HUES6 (cell line): ENCODE data around the gene HOXB6.

Source experiments
- H3K27ac ChIP-seq: 2 replicates; pipeline ENCODE4 v1.7.0; 2013; ENCODE audit warnings: low read depth, mild to moderate bottlenecking, low read length, inconsistent platforms
- H3K27me3 ChIP-seq: 2 replicates; pipeline ENCODE4 v1.6.1; 2013; ENCODE audit warnings: low read length; ENCODE audit not compliant: control insufficient read depth, insufficient read depth
- H3K36me3 ChIP-seq: 2 replicates; pipeline ENCODE4 v1.6.1; 2013; ENCODE audit warnings: low read length; ENCODE audit not compliant: control insufficient read depth, insufficient read depth
- H3K4me1 ChIP-seq: 2 replicates; pipeline ENCODE4 v1.6.1; 2013; ENCODE audit warnings: low read length; ENCODE audit not compliant: control insufficient read depth, insufficient read depth
- H3K4me3 ChIP-seq: 2 replicates; pipeline ENCODE4 v1.5.1; 2013; ENCODE audit warnings: low read depth, low read length
- H3K9ac ChIP-seq: one replicate; pipeline ENCODE4 v1.6.1; 2013; ENCODE audit warnings: mild to moderate bottlenecking, low read length
- H3K9me3 ChIP-seq: 2 replicates; pipeline ENCODE4 v1.6.1; 2013; ENCODE audit warnings: low read depth, low read length; ENCODE audit not compliant: control insufficient read depth, insufficient read depth

Gene HOXB6

DNA sequence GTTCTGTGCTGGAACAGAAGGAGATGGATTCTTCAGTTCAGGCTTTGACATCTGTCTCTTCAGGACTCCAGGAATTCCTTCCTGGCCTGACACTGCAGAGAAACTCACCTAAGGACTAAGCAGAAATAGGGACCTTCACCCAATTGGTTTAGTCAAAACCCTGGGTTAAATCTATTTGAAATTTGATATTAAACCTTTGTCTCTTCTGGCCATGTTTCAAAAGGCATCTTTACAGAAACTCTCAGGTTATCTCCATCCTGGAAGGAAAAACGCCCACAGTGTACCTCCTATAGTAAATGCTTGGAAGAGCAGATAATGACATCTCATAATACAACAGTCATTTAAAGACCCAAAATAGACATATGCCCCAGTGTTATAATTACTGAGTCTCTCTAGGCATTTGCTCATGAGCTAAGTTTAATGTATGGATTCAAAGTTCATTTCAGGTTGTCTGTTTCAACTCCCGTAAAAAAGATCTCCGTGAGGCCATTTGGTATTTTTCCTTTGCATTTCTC, 21.0 kb downstream of the HOXB6 start:
- Histone ChIP-seq H3K36me3 (no peaks in the 10 kb centered on the region; the same call in 1 of the 2 replicates), H3K9ac (peak overlapping the region; percentile 80), H3K27ac (peak overlapping the region; percentile 6; the same call in 1 of the 2 replicates), H3K4me1 (peaks cover 17% of the 10 kb centered on the region), H3K4me3 (peak overlapping the region; percentile 44; the same call in 1 of the 2 replicates), H3K27me3 (peaks cover 100% of the 10 kb centered on the region), H3K9me3 (no peaks in the 10 kb centered on the region)

- peak overlapping the region; percentile 80 for H3K9ac ChIP-seq
- peaks cover 20% of the 10 kb centered on the region for H3K4me1 ChIP-seq
- no peaks in the 10 kb centered on the region for H3K9me3 ChIP-seq
- H3K4me3 ChIP-seq = peak overlapping the region; percentile 44; the same call in 1 of the 2 replicates
- no peaks in the 10 kb centered on the region; the same call in 1 of the 2 replicates for H3K36me3 ChIP-seq
- peaks cover 100% of the 10 kb centered on the region for H3K27me3 ChIP-seq
- H3K27ac ChIP-seq = no peak overlapping the region; the same call in 1 of the 2 replicates
Measured at GRCh38 chr17:48582750-48583069, 22.1 kb downstream of the HOXB6 start.

DNA sequence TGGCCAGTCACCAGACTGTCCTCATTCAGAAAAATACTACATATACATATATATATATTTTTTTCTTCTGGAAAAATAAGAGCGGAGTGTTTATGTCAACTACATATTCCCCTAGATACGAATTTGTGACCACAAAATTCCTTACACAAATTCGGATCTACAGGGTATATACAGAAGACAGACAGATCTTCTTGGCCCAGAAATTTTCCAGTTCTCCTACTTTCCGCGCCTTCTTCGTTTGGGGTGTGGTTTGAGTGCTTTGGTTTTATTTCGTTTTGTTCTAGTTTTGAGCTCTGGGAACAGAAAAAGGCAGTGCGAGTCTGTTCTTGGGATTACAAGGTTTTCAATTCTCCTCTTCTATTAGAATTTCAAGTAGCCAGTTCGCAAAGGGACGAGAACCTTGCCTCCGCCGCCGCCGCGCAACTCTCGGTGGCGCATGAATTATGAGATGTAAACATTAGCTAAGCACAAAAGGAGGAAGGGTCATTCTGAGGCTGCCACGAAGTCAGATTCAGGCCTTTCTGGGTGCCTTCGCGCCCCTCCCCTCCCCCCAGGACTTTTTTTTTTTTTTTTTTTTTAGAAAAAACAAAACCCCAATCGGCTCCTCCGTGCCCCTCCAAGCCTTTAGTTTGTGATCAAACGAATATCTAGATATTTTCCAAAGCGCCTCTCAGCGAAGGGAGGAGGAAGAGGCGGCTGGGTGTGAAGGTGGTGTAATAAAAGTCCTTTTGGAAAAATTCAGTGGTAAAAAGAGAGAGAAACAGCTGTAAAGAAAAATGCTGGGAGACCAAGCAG, 24.8 kb downstream of the HOXB6 start:
- Histone ChIP-seq H3K9ac (peak overlapping the region; percentile 91), H3K4me3 (peak overlapping the region; percentile 60; the same call in 1 of the 2 replicates), H3K4me1 (peaks cover 25% of the 10 kb centered on the region), H3K9me3 (no peaks in the 10 kb centered on the region), H3K27ac (no peak overlapping the region; the same call in 1 of the 2 replicates), H3K27me3 (peaks cover 100% of the 10 kb centered on the region), H3K36me3 (no peaks in the 10 kb centered on the region; the same call in 1 of the 2 replicates)

DNA sequence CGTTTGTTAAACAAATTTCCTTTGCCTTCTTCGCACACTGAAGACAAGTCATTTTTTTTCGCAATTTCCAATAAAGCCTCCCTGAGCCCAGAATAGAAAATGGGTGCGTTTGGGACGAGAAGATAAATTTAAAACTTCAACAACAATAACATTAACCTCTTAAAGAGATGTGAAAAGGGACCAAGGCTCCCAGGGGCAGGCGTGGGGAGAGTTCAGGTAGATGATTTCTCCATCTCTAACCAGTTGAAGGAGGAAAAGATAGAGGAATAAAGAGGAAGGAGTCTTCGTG, 25.4 kb downstream of the HOXB6 start:
- H3K36me3 ChIP-seq = no peaks in the 10 kb centered on the region; the same call in 1 of the 2 replicates
- peaks cover 26% of the 10 kb centered on the region; the same call in 1 of the 2 replicates for H3K4me1 ChIP-seq
- H3K27me3 ChIP-seq = peaks cover 100% of the 10 kb centered on the region
- H3K4me3 ChIP-seq = peak overlapping the region; percentile 60; the same call in 1 of the 2 replicates
- no peak overlapping the region for H3K27ac ChIP-seq
- peak overlapping the region; percentile 91 for H3K9ac ChIP-seq
- H3K9me3 ChIP-seq = no peaks in the 10 kb centered on the region

DNA sequence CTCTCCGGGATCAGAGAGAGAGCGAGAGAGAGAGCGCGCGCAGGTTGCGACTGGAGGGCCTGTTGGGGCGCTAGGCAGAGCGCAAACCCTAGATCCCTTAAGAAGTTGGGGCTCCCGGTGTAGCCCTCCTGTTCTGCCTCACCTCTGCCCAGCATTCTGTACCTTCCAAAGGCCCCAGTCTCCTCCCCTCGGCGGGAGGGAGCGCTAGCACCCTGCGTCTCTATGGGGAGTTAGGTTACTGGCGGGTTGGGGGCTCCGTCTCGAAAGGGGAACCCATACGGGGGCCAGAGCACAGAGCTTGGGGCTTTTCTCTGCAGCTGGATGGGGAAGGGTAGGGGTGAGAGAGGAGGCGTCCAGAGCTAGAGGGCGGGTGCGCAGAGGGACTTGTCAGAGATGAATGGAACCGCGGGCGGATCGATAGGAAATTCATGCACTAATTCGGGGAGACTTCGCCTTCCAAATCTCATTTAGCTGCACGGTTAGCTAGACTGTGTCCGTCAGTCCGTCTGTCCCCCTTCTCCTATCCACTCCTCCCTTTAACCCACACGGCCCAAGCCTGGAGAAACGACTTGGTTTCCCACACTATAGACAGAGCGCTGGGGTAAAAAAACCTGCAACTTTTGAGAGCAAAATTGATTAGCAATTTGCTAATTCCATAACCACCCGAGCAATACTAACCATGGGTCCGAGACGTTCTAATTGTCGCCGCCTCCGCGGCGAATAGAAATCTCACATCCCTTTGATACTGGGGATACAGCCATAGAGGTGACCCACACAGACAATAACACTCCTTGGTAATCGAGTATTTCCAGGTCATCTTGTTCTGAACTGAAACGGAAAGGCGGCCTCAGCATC, 25.9 kb downstream of the HOXB6 start:
- Histone ChIP-seq H3K4me1 (peaks cover 32% of the 10 kb centered on the region; the same call in 1 of the 2 replicates), H3K9ac (peak overlapping the region; percentile 91), H3K27ac (no peak overlapping the region; the same call in 1 of the 2 replicates), H3K9me3 (no peaks in the 10 kb centered on the region), H3K4me3 (peak overlapping the region; percentile 60), H3K36me3 (no peaks in the 10 kb centered on the region; the same call in 1 of the 2 replicates), H3K27me3 (peaks cover 100% of the 10 kb centered on the region)

DNA sequence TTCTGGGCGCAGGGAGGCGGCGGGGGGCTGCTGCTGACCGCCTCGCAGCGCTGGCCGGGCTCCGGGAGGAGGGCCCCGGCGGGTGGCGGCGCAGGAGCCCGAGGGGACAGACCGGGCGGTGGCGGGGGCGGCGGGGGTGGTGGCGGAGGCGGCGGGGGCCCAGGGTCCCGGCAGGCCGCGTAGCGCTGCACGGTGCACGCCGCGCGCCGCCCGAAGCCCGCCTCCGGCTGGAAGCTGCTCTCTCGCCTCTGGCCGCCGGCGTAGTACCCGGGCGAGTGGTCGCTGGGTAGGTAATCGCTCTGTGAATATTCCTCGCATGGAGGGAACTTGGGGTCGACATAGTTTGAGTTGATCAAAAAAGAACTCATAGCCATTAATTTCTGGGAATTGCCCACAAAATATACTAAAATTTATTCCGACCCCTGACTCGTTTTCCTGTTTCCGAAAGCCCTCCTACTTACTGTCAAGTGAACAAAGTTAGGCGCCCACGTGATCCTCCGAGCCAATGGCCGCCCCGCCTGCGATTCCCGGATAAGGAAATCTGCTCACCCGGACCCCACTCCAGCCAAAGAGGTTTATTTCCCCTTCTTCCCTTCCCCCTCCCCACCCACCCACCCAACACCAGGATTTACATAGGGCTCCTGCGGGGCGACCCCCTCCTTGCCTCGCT, 26.7 kb downstream of the HOXB6 start, which contains the start of gene HOXB4:
HOXB4 (minus strand) TSS at position 405 of the 670 bp plus-strand sequence; CDS start at position 374, 31 bp downstream.
- peaks cover 100% of the 10 kb centered on the region for H3K27me3 ChIP-seq
- H3K27ac ChIP-seq = no peak within 1 kb of the TSS; the same call in 1 of the 2 replicates
- H3K9me3 ChIP-seq = no peaks in the 10 kb centered on the region
- peaks cover 38% of the 10 kb centered on the region; the same call in 1 of the 2 replicates for H3K4me1 ChIP-seq
- no peaks in the 10 kb centered on the region for H3K36me3 ChIP-seq
- H3K9ac ChIP-seq = peak within 1 kb of the TSS; percentile 91
- H3K4me3 ChIP-seq = peak within 1 kb of the TSS; percentile 60

DNA sequence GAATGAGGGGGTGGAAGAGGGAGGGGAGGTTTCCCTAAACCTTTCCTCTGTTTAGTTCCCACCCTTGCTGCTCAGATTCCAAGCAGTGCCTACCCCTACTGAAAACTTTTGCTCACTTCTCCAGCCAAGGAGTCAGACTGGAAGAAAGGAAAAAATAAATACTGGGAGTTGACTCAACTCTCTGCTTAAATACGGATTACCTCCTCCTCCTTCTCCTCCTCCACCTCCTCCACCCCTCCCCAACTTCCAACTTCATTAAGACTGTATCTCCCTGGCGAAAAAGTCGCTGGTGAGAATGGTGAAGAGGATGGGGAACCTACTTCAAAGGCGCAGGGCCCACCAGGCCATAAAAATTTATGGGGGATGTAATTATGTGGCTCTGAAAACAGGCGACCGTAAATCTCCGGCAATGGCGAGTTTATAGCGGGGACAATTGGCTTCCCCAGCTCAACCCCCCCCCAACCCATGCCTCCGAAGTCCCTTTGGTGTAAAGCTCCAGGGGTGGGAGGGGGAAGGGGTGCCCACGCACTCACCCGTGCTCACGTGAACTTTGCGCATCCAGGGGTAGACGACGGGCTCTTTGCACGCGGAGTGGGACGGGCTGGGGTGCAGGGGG, 27.3 kb downstream of the HOXB6 start:
- H3K36me3 ChIP-seq = no peaks in the 10 kb centered on the region
- peak overlapping the region; percentile 45; the same call in 1 of the 2 replicates for H3K4me3 ChIP-seq
- no peaks in the 10 kb centered on the region for H3K9me3 ChIP-seq
- peak overlapping the region; percentile 79 for H3K9ac ChIP-seq
- H3K27me3 ChIP-seq = peaks cover 100% of the 10 kb centered on the region
- H3K27ac ChIP-seq = no peak overlapping the region; the same call in 1 of the 2 replicates
- peaks cover 44% of the 10 kb centered on the region; the same call in 1 of the 2 replicates for H3K4me1 ChIP-seq

GRCh38 chr17:48576479-48577309, 28.1 kb downstream of the HOXB6 start:
- H3K27me3 ChIP-seq = peaks cover 100% of the 10 kb centered on the region
- peak overlapping the region; percentile 79 for H3K9ac ChIP-seq
- H3K4me1 ChIP-seq = peaks cover 45% of the 10 kb centered on the region; the same call in 1 of the 2 replicates
- no peaks in the 10 kb centered on the region for H3K9me3 ChIP-seq
- no peaks in the 10 kb centered on the region for H3K36me3 ChIP-seq
- no peak overlapping the region; the same call in 1 of the 2 replicates for H3K27ac ChIP-seq
- H3K4me3 ChIP-seq = peak overlapping the region; percentile 45; the same call in 1 of the 2 replicates

DNA sequence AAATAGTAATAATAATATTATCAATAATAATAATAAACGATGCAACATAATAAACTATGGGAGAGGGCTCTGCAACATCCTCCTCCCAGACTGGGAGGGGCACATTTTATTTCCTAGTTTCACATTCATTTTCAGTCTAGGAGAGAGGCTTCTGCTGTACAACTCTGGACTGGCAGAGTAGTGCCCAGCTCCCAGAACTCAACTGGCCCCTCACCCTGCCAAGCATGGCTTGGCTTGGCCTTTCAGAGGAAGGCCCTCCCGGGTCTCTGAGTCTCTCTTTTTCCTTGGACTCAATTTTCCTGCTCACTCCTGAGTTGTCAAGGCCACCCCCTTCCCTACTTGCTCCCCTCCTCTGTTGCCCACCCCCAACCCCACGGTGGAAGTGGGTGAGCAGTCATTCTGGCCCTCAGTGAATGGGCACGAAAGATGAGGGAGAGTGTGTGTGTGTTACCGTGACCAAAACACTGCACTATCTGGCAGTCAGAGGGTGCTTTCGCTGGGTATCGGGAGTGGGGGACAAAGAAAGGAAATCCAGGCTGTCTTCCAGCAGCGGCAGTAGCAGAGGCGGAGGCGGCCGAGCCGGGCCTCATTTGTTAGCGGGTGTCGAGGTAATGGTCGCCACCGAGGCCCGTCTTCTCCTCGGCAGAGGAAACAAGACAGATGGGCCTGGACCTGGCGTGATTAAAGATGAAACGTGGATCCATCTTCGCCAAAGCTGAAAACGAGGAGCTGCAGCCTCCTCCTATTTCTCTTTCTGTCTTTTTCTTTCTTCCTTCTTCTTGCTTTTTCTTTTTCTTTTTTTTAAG, 28.9 kb downstream of the HOXB6 start:
- Histone ChIP-seq H3K27me3 (peaks cover 100% of the 10 kb centered on the region), H3K27ac (no peak overlapping the region; the same call in 1 of the 2 replicates), H3K9ac (peak overlapping the region; percentile 73), H3K4me1 (peaks cover 49% of the 10 kb centered on the region), H3K36me3 (no peaks in the 10 kb centered on the region), H3K9me3 (no peaks in the 10 kb centered on the region), H3K4me3 (peak overlapping the region; percentile 27; the same call in 1 of the 2 replicates)
